Stimulated activated CD8-positive, alpha-beta memory T cell treated with anti-CD3 and anti-CD28 coated beads, Interleukin-7, amount 100 ng/mL, for 24 hours (primary cell): ENCODE results near the gene TRAPPC6A.

Experiments
- DNase-seq: peaks from one replicate; pipeline ENCODE4 v3.0.0-alpha.2; 2020; ENCODE audit warnings: low read depth

The TRAPPC6A gene

GRCh38 chr19:45186509-45187334 is 8.7 kb upstream of the TRAPPC6A start:
- DNase-seq = no peak

- no peak for DNase-seq
Observed at GRCh38 chr19:45184115-45184514, 6.1 kb upstream of the TRAPPC6A start.

DNA sequence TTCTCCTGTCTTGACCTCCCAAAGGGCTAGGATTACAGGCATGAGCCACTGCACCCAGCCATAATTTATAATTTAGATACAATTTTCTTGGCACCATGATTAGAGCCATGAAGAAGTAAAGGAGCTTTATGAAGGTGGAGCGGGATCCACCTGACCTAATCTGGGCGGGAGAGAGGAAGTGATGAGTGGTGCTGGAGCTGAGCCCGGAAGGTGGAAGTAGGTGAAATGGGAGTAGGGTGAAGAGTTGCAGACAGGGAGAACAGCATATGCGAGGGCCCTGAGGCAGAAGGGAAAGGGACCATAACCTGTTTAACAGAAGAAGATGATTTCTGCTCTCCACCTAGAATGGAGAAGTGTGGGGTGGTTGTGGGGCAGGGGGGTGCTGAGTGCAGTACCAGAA is 4.7 kb upstream of the TRAPPC6A start:
- no peak for DNase-seq

DNA sequence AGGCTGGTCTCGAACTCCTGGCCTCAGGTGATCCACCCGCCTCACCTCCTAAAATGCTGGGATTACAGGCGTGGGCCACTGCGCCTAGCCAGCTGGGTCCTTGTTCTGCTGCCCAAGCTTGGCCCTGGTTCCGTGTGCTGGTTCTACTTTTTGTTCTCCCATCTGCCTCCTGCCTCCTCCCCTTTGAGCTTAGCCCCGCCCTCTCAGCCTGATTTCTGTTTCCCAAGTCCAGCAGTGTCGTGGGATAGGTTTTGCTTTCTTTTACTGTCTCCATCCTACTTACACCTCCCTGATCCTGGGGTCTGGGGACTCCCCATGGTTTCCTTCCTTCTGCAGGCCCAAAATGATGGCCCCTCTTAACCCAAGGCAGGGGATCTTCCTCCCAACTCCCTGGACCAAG is 2.9 kb upstream of the TRAPPC6A start:
- DNase-seq = no peak

DNA sequence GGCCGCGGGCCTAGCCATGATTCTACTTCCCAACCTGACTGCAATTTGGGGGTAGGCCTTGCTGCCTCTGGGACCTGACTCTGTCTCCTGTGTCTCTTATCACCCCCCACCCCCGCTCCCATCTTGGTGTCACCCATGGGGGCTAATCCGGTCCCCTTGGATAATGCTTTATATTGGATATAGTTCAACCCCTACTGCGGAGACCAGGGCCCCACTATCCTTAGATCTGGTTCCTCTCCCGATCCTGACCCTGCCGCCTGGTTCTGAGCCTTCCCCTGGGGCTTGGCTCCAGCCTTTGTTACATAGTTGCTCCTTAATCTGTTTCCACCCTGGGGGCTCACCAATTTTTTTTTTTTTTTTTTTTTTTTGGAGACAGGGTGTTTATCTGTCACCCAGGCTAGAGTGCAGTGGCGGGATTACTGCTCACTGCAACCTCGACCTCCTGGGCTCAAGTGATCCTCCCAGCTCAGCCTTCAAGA is 1.9 kb upstream of the TRAPPC6A start:
- no peak for DNase-seq

DNA sequence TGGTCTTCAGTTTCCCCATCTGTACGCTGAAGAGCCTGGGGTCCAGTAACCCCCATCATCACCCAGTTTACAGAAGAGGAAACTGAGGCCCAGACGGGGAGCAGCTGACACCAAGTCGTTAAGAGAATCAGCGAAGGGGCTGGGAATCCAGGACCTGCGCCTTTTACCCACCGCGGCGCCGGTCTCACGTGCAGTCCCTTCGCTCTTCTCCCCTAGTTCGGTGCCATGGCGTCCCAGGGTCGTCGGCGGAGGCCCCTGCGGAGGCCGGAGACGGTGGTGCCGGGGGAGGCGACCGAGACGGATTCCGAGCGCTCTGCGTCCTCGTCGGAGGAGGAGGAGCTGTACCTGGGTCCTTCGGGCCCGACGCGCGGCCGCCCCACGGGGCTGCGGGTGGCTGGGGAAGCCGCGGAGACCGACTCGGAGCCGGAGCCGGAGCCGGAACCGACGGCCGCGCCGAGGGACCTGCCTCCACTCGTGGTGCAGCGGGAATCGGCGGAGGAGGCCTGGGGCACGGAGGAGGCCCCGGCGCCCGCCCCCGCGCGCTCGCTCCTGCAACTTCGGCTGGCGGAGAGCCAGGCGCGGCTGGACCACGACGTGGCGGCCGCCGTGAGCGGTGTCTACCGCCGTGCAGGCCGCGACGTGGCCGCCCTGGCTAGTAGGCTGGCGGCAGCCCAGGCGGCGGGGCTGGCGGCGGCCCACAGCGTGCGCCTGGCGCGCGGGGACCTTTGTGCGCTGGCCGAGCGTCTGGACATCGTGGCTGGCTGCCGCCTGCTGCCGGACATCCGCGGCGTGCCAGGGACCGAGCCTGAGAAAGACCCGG is 1.2 kb upstream of the TRAPPC6A start:
- no peak for DNase-seq

DNA sequence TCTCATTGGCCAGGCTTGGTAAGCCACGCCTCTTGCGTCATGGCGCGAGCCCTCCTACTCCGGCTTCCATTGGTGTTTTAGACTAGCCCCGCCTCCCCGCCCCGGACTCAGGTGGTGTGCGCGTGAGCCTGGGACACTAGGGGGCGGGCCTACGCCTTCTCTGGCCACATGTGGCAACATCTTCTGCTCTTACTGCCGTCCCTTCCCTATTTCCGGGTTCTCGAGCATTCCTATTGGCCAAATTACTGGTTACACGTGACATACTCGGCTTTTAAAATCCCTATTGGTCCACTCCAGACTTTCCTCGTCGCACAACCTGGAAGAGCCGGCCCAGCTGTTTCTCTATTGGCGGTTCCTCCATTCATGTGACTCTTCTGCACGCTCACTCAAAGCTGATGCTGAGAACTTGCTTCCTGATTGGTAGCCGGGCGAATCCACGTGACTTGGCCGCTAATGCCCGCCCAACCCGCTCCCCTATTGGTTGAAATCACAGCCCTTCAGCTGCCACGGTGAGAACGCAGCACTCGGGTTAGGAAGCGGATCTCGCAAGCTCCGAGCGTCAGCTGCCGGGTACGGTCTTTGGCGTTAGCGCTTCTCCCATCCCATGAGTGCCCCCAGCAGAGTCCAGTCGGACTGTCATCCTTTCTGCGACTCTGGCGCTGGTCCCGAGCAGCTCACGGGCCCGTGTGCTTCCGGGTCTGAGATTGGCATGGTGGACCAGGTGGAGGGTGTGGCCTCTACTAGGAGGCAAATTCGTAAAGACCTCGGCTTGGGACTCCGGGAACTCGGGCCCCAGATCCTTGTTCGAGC is 430 bp upstream of the TRAPPC6A start, which contains the start of gene BLOC1S3:
Gene BLOC1S3, plus strand, starts transcription at position 523 of the 810 bp plus-strand sequence. CDS start 513 bp downstream, outside the sequence.
- DNase-seq = peak; percentile 100

GRCh38 chr19:45175515-45176345 is 2.3 kb downstream of the TRAPPC6A start:
- DNase-seq = no peak

DNA sequence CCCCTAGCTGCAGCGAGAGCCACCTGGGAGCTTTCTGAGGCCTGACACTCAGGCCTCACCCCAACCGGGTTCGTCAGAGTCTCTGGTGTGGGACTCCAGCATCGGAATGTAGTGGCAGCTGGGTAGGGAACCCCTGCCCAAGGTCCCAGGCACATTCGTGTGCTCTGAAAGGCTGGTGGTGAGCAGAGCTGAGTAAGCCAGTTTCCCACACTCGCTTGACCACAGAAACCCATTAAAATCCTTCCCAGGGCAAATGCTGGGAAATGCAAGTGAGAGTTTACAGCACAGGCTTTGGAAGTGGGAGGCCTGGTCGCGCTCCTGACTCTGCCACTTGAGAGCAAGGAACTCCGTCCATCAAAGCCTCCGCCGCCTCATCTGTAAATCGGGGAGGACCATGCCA is 4.2 kb downstream of the TRAPPC6A start:
- no peak for DNase-seq

- DNase-seq = no peak
Observed at GRCh38 chr19:45172611-45173208, 5.3 kb downstream of the TRAPPC6A start.

- no peak for DNase-seq
Observed at GRCh38 chr19:45172173-45172572, 5.9 kb downstream of the TRAPPC6A start.

GRCh38 chr19:45171211-45171623 is 6.8 kb downstream of the TRAPPC6A start:
- DNase-seq = no peak

DNA sequence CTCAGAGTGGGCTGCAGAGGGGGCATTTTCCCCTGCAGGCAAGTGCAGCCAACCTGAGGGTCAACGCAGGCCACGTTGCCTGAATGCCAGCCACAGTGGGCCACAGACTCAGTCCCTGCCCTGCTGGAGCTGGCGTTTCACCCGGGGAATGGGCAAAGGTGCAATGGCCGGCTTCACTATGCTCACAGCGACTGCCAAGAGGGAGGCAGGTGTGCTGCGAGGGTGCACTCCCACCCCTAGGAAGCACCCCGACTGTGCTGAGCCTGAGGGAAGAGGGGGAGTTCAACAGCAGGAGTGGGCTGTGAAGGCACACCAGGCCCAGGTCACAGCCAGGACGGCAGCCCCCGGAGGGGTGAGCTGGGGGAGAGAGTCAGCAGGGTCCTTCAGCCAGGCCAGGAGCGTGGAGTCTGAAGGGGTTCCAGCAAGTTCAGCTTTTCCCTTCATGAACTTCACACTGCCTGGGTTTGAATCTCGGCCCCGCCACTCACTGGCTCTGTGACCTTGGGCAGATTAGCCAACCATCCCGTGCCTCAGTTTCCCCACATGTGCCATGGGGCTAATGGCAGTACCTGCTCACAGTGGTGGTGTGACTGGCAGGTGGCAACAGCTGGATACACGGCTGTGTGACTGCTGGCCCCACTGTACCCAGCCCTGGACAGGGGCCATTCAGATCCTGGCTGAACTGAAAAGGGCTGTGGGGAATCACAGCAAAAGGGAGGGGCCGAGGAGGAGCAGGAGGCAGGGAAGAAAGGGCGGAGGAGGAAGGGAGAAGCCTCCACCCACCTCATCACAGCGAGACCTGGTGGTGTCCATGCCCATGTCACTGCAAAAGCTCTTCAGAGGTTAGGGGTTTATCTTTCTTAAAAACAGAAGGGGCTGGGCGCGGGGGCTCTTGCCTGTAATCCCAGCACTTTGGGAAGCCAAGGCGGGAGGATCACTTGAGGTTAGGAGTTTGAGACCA is 7.6 kb downstream of the TRAPPC6A start:
- DNase-seq = no peak

DNA sequence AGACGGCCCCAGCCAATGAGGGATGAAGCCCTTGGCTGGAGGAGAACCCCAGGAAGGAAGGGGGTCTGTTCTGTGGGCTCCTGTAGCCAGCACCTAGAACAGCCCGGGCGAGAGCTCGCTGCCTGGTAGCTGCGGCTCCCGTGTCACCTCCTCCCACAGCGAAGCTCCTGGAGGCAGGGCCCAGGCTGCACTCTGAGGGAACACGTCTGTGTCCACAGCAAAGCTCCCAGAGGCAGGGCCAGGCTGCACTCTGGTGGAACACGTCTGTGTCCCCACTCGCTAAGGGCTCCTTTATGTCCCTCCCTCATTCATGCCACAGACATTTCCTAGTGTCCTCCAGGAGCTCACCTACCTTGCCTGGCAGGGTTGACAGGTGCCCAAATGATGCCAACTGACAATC is 8.4 kb downstream of the TRAPPC6A start:
- no peak for DNase-seq

DNA sequence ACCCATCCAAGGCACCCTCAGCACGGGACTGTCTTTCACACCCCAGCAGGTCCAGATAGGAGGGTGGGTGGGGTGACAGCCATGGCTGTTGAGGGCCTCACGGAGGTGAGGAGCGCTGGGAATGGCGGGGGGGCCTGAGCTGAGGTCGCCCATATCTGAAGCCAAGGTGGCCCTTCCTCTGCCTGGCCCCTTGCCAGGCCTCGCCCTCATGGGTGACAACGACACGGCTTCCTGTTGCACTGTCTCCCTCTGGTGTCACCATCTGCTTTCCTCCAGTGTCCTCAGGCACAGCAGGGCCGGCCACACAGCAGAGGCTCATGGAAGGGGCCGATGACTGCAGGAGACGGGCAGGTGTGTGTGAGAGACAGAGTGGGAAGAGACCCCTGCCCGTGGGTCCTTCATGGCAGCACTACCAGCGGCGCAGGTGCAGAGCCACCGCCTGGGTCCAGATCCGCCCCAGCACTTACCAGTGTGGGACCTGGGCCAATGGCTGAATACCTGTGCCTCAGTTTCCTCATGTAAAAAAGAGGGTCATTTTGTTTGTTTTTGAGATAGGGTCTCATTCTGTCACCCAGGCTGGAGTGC is 9.2 kb downstream of the TRAPPC6A start:
- no peak for DNase-seq

DNA sequence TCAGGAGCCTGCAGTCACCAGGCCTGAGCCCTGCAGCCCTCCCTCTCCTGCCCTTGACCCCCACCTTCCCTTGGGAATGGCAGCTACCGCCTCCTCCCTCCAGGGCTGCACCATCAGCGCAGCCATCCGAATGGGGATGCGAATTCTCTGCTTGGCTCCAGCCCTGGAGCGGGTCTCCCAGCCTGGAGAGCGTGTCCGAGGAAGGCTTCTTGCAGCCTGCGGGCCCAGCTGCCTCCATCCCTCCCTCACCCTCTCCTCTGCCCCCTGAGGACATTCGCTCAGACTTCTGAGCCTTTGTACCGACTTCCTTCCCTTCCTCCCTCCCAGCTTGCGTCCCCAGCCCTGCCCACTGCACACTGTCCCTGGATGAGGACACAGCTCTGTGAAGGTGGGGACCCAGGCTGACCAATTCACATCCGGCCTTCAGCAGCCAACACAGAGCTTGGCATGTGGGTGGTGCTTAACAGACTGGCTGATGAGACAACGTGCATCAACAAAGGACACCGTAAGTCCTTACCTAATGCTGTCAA is 11.2 kb downstream of the TRAPPC6A start:
- no peak for DNase-seq

DNA sequence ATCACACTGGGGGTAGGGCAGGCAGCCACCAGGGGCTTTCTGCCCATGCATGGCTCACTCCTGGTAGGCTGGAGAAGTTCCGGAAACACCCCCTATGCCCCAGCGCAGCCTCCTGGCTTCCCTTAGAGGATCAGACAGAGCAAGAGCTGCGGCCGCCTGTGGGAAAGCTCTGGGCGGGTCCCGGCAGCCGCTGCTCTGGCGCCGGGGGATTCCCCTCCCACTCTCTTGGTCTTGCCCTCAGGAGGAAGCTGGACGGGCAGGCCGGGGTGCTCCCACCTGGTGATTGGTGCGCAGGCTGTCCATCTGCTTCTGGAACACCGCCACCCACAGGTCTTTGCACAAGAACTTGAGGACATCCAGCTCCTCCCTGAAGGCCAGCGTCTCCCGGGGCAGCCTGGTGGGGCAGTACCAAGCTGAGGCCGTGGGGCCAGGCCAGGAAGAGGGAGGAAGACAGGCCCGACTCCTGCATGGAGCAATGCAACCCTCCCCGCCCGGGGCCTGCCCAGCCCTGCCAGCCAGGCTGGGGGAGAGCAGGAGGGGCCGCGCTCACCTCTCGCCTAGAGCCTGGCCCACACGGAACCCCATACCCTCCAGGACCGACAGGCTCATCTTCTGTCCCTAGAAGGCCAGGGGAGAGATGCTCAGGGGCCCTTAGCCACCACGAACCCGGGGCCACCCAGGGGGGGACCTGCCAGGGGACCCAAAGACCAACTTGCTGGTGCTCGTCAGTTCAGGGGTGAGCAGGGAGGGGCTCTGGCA is 13.3 kb downstream of the TRAPPC6A start:
- DNase-seq = peak; percentile 35
